Fibroblast of skin of back (primary cell): ENCODE data around the gene KCNJ12.
A peak's percentile ranks its signal among the peaks of the same experiment; 100 is the strongest.
"Not testable (repeated sequence)": the region's sequence is repeated elsewhere in the genome, so short reads cannot be mapped to it uniquely, and the experiment has no call there.

ENCODE experiments used
- DNase-seq: peaks from one replicate; pipeline ENCODE4 v3.0.0-alpha.2; 2013

KCNJ12 gene

GRCh38 chr17:21408224-21408623 lies 32.1 kb downstream of the KCNJ12 start:
- not testable (repeated sequence) for DNase-seq

GRCh38 chr17:21408766-21409300 lies 32.7 kb downstream of the KCNJ12 start:
- not testable (repeated sequence) for DNase-seq

- DNase-seq: not testable (repeated sequence)
Observed at GRCh38 chr17:21409388-21409787, 33.2 kb downstream of the KCNJ12 start.

- not testable (repeated sequence) for DNase-seq
Observed at GRCh38 chr17:21409971-21410370, 33.8 kb downstream of the KCNJ12 start.

GRCh38 chr17:21410371-21410770 lies 34.2 kb downstream of the KCNJ12 start:
- not testable (repeated sequence) for DNase-seq

- DNase-seq: peak; percentile 44
Observed at GRCh38 chr17:21410906-21411678, 34.9 kb downstream of the KCNJ12 start.

GRCh38 chr17:21411679-21412205 lies 35.6 kb downstream of the KCNJ12 start:
- not testable (repeated sequence) for DNase-seq

GRCh38 chr17:21412207-21412681 lies 36.1 kb downstream of the KCNJ12 start:
- not testable (repeated sequence) for DNase-seq

GRCh38 chr17:21413570-21414279 lies 37.6 kb downstream of the KCNJ12 start:
- DNase-seq: not testable (repeated sequence)

- DNase-seq: not testable (repeated sequence)
Observed at GRCh38 chr17:21414616-21415015, 38.5 kb downstream of the KCNJ12 start.

GRCh38 chr17:21415166-21415990 lies 39.2 kb downstream of the KCNJ12 start:
- DNase-seq: not testable (repeated sequence)

GRCh38 chr17:21416471-21416981 lies 40.4 kb downstream of the KCNJ12 start:
- not testable (repeated sequence) for DNase-seq

GRCh38 chr17:21417349-21417748 lies 41.2 kb downstream of the KCNJ12 start:
- not testable (repeated sequence) for DNase-seq

GRCh38 chr17:21417921-21418320 lies 41.8 kb downstream of the KCNJ12 start:
- DNase-seq: no peak

- DNase-seq: no peak
Observed at GRCh38 chr17:21418446-21419298, 42.5 kb downstream of the KCNJ12 start.

- no peak for DNase-seq
Observed at GRCh38 chr17:21419299-21420239, 43.4 kb downstream of the KCNJ12 start.

- not testable (repeated sequence) for DNase-seq
Observed at GRCh38 chr17:21420503-21421090, 44.4 kb downstream of the KCNJ12 start.

GRCh38 chr17:21421421-21422310 lies 45.5 kb downstream of the KCNJ12 start:
- DNase-seq: not testable (repeated sequence)
